ENCODE measurements around the gene KDM4E.
"Not testable (repeated sequence)": the region's sequence is repeated elsewhere in the genome, so short reads cannot be mapped to it uniquely, and the experiment has no call there.

Gene KDM4E

GRCh38 chr11:95024958-95025357, at the start of gene KDM4E:
TSS of gene KDM4E (plus strand) at chr11:95025258. CDS start at chr11:95025558, 300 bp downstream.
- no peak within 1 kb of the TSS for H3K27ac Mint-ChIP-seq
- H3K9me3 Mint-ChIP-seq = no peaks in the 10 kb centered on the region
- no peaks in the 10 kb centered on the region for H3K4me1 Mint-ChIP-seq
- no peaks in the 10 kb centered on the region for H3K36me3 Mint-ChIP-seq
- no peak within 1 kb of the TSS for H3K4me3 Mint-ChIP-seq
- H3K27me3 Mint-ChIP-seq = no peaks in the 10 kb centered on the region

- Mint-ChIP-seq H3K4me3 (no peak overlapping the region), H3K27ac (no peak overlapping the region), H3K36me3 (peaks cover 7% of the 10 kb centered on the region), H3K27me3 (no peaks in the 10 kb centered on the region), H3K9me3 (no peaks in the 10 kb centered on the region), H3K4me1 (peaks cover 28% of the 10 kb centered on the region)
Observed at GRCh38 chr11:94975599-94975998, 49.5 kb upstream of the KDM4E start.

- no peak overlapping the region for H3K27ac Mint-ChIP-seq
- no peaks in the 10 kb centered on the region for H3K4me1 Mint-ChIP-seq
- peaks cover 7% of the 10 kb centered on the region for H3K27me3 Mint-ChIP-seq
- H3K9me3 Mint-ChIP-seq = no peaks in the 10 kb centered on the region
- peaks cover 2% of the 10 kb centered on the region for H3K36me3 Mint-ChIP-seq
- H3K4me3 Mint-ChIP-seq = no peak overlapping the region
Observed at GRCh38 chr11:94987378-94987777, 37.7 kb upstream of the KDM4E start.

- no peak overlapping the region for H3K27ac Mint-ChIP-seq
- no peaks in the 10 kb centered on the region for H3K4me1 Mint-ChIP-seq
- peaks cover 7% of the 10 kb centered on the region for H3K27me3 Mint-ChIP-seq
- H3K4me3 Mint-ChIP-seq = no peak overlapping the region
- peaks cover 2% of the 10 kb centered on the region for H3K36me3 Mint-ChIP-seq
- H3K9me3 Mint-ChIP-seq = no peaks in the 10 kb centered on the region
Observed at GRCh38 chr11:94988748-94989147, 36.3 kb upstream of the KDM4E start.

- Mint-ChIP-seq H3K27ac (no peak overlapping the region), H3K27me3 (peaks cover 1% of the 10 kb centered on the region), H3K4me1 (no peaks in the 10 kb centered on the region), H3K9me3 (no peaks in the 10 kb centered on the region), H3K4me3 (no peak overlapping the region), H3K36me3 (peaks cover 2% of the 10 kb centered on the region)
Observed at GRCh38 chr11:94993400-94993943, 31.6 kb upstream of the KDM4E start.

GRCh38 chr11:94997437-94997836, 27.6 kb upstream of the KDM4E start:
- Mint-ChIP-seq H3K36me3 (peaks cover 9% of the 10 kb centered on the region), H3K4me3 (no peak overlapping the region), H3K27me3 (no peaks in the 10 kb centered on the region), H3K9me3 (no peaks in the 10 kb centered on the region), H3K27ac (no peak overlapping the region), H3K4me1 (no peaks in the 10 kb centered on the region)

- no peak overlapping the region for H3K27ac Mint-ChIP-seq
- H3K9me3 Mint-ChIP-seq = no peaks in the 10 kb centered on the region
- H3K4me1 Mint-ChIP-seq = no peaks in the 10 kb centered on the region
- no peaks in the 10 kb centered on the region for H3K27me3 Mint-ChIP-seq
- H3K36me3 Mint-ChIP-seq = peaks cover 9% of the 10 kb centered on the region
- H3K4me3 Mint-ChIP-seq = no peak overlapping the region
Observed at GRCh38 chr11:94998285-94998684, 26.8 kb upstream of the KDM4E start.

GRCh38 chr11:95003716-95004115, 21.3 kb upstream of the KDM4E start:
- Mint-ChIP-seq H3K27ac (no peak overlapping the region), H3K27me3 (peaks cover 2% of the 10 kb centered on the region), H3K36me3 (peaks cover 7% of the 10 kb centered on the region), H3K9me3 (peaks cover 4% of the 10 kb centered on the region), H3K4me3 (no peak overlapping the region), H3K4me1 (no peaks in the 10 kb centered on the region)

- Mint-ChIP-seq H3K27me3 (peaks cover 2% of the 10 kb centered on the region), H3K9me3 (peaks cover 4% of the 10 kb centered on the region), H3K4me1 (no peaks in the 10 kb centered on the region), H3K4me3 (no peak overlapping the region), H3K36me3 (no peaks in the 10 kb centered on the region), H3K27ac (no peak overlapping the region)
Observed at GRCh38 chr11:95005642-95006041, 19.4 kb upstream of the KDM4E start.

- Mint-ChIP-seq H3K27ac (no peak overlapping the region), H3K27me3 (peaks cover 6% of the 10 kb centered on the region), H3K36me3 (no peaks in the 10 kb centered on the region), H3K9me3 (peaks cover 4% of the 10 kb centered on the region), H3K4me3 (no peak overlapping the region), H3K4me1 (no peaks in the 10 kb centered on the region)
Observed at GRCh38 chr11:95011376-95011775, 13.7 kb upstream of the KDM4E start.

GRCh38 chr11:95014184-95014821, 10.8 kb upstream of the KDM4E start:
- Mint-ChIP-seq H3K27me3 (peaks cover 4% of the 10 kb centered on the region), H3K9me3 (no peaks in the 10 kb centered on the region), H3K4me3 (no peak overlapping the region), H3K4me1 (no peaks in the 10 kb centered on the region), H3K36me3 (no peaks in the 10 kb centered on the region), H3K27ac (no peak overlapping the region)

GRCh38 chr11:95016139-95016538, 8.9 kb upstream of the KDM4E start:
- Mint-ChIP-seq H3K4me1 (no peaks in the 10 kb centered on the region), H3K27me3 (peaks cover 4% of the 10 kb centered on the region), H3K4me3 (no peak overlapping the region), H3K9me3 (no peaks in the 10 kb centered on the region), H3K36me3 (no peaks in the 10 kb centered on the region), H3K27ac (no peak overlapping the region)

- H3K27ac Mint-ChIP-seq, H3K36me3 Mint-ChIP-seq, H3K27me3 Mint-ChIP-seq, H3K4me1 Mint-ChIP-seq, H3K9me3 Mint-ChIP-seq, H3K4me3 Mint-ChIP-seq: not testable (repeated sequence)
Observed at GRCh38 chr11:95021468-95021867, 3.6 kb upstream of the KDM4E start.

GRCh38 chr11:95025594-95025993, 536 bp downstream of the KDM4E start:
- H3K36me3 Mint-ChIP-seq, H3K27ac Mint-ChIP-seq, H3K27me3 Mint-ChIP-seq, H3K4me1 Mint-ChIP-seq, H3K4me3 Mint-ChIP-seq, H3K9me3 Mint-ChIP-seq: not testable (repeated sequence)

GRCh38 chr11:95028357-95028756, 3.3 kb downstream of the KDM4E start:
- no peak overlapping the region for H3K27ac Mint-ChIP-seq
- no peaks in the 10 kb centered on the region for H3K9me3 Mint-ChIP-seq
- no peaks in the 10 kb centered on the region for H3K36me3 Mint-ChIP-seq
- H3K4me1 Mint-ChIP-seq = no peaks in the 10 kb centered on the region
- no peak overlapping the region for H3K4me3 Mint-ChIP-seq
- peaks cover 2% of the 10 kb centered on the region for H3K27me3 Mint-ChIP-seq

- Mint-ChIP-seq H3K4me3 (no peak overlapping the region), H3K36me3 (peaks cover under 1% of the 10 kb centered on the region), H3K9me3 (no peaks in the 10 kb centered on the region), H3K27me3 (peaks cover 15% of the 10 kb centered on the region), H3K4me1 (no peaks in the 10 kb centered on the region), H3K27ac (no peak overlapping the region)
Observed at GRCh38 chr11:95033051-95033450, 8.0 kb downstream of the KDM4E start.

GRCh38 chr11:95035316-95035715, 10.3 kb downstream of the KDM4E start:
- H3K27me3 Mint-ChIP-seq = peaks cover 26% of the 10 kb centered on the region
- H3K36me3 Mint-ChIP-seq = peaks cover 5% of the 10 kb centered on the region
- no peak overlapping the region for H3K4me3 Mint-ChIP-seq
- no peaks in the 10 kb centered on the region for H3K9me3 Mint-ChIP-seq
- H3K27ac Mint-ChIP-seq = no peak overlapping the region
- H3K4me1 Mint-ChIP-seq = no peaks in the 10 kb centered on the region
